Adrenal gland (tissue), 5 donors: ENCODE measurements around the gene EGLN2.

ENCODE experiments used
- POLR2A ChIP-seq, 2 donors: fragments of 450-650 bp; IDR thresholded peaks; one replicate each; pipeline ENCODE4 v1.6.1; 2017; ENCODE audit warnings: antibody characterized with exemption in 2 of 2, mild to moderate bottlenecking in 2 of 2, moderate library complexity in 1 of 2
- TF ChIP-seq, protein P1 (sequence below), 6 experiments: fragments of 450-650 bp in 4 of 6; fragments of 200-600 bp in 2 of 6; sonication (generic) in 1 of 6; IDR thresholded peaks; 1 replicate in 5 of 6; 2 replicates in 1 of 6; pipeline versions ENCODE4 v1.5.1 to v1.8.0; 2016 to 2021; ENCODE audit warnings: antibody characterized with exemption in 6 of 6, mild to moderate bottlenecking in 2 of 6, moderate library complexity in 1 of 6
- donor health status: DM: no; HTN: no; CAD: no.

DNA sequence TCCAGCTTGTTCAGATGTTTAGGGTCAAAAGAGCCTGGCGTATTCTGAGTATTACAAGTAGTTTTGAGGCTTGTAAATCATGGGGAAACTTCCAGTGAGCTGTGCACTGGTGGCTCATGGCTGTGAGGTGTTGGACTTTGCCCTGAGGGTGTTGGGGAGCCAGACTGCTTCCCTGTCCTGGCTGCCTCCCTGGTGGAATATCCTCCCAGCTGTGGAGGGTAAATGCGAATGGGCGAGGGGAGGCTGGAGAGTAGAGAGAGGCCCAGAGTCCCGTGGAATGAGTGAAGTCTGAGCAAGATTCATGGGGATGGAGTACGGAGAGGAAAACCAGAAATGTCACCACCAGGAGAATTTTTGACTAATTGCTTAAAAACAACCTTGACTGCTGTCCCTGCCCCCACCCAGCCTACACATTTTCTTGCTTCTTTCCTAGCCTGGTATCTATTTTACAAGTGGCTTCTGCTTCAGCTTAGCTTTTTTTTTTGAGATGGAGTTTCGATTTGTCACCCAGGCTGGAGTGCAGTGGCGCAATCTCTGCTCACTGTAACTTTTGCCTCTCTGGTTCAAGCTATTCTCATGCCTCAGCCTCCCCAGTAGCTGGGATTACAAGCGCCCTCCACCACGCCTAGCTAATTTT lies 44.3 kb upstream of the EGLN2 start:
- TF ChIP-seq, protein P1, sequence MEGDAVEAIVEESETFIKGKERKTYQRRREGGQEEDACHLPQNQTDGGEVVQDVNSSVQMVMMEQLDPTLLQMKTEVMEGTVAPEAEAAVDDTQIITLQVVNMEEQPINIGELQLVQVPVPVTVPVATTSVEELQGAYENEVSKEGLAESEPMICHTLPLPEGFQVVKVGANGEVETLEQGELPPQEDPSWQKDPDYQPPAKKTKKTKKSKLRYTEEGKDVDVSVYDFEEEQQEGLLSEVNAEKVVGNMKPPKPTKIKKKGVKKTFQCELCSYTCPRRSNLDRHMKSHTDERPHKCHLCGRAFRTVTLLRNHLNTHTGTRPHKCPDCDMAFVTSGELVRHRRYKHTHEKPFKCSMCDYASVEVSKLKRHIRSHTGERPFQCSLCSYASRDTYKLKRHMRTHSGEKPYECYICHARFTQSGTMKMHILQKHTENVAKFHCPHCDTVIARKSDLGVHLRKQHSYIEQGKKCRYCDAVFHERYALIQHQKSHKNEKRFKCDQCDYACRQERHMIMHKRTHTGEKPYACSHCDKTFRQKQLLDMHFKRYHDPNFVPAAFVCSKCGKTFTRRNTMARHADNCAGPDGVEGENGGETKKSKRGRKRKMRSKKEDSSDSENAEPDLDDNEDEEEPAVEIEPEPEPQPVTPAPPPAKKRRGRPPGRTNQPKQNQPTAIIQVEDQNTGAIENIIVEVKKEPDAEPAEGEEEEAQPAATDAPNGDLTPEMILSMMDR (IDR thresholded peaks at IDR 0.05): no peak
- TF ChIP-seq POLR2A (IDR thresholded peaks at IDR 0.05): no peak
